Measurements from ENCODE around the gene PTPRN. TPM values are rescaled to one million over a fixed set of nuclear protein-coding genes. Genes with fewer than 3 reads are reported as not detected.
"Not testable (repeated sequence)": the region's sequence is repeated elsewhere in the genome, so short reads cannot be mapped to it uniquely, and the experiment has no call there.

PTPRN gene
- total RNA-seq, 1 donor from 2014 or later, result 0.75 TPM

DNA sequence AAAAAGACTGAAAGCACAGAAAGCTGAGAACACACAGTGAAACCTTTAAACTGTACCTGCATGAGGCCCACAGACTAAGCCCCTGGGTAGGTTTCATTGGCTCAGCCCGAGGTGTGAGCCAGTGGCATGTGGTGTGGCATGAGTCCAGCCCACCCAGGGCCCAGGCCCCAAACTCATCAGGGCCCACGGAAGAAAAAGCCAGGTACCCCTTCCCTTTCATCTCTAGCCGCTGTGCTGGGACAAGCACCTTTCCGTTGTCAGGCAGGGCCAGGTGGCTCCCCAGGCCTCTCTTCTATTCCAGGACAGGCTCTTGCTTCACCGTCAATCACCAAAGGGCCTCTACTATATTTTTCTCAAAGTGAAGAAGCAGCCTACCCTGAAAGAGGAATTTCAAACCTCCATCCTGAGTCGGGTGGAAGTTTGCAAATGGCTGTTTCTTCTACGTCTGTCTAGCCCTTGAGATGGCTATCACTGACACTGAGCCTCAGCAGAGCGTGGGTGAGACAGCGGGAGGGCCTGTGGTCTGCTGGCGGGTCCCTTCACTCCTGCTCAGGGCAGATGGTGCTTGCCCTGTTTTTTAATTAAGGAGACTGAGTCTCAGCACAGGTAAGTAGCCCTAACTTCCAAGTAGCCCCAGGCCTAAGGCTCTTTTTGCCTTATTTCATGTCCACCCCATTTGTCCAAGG is 21.5 kb downstream of the PTPRN start:
- TF ChIP-seq, protein P1, sequence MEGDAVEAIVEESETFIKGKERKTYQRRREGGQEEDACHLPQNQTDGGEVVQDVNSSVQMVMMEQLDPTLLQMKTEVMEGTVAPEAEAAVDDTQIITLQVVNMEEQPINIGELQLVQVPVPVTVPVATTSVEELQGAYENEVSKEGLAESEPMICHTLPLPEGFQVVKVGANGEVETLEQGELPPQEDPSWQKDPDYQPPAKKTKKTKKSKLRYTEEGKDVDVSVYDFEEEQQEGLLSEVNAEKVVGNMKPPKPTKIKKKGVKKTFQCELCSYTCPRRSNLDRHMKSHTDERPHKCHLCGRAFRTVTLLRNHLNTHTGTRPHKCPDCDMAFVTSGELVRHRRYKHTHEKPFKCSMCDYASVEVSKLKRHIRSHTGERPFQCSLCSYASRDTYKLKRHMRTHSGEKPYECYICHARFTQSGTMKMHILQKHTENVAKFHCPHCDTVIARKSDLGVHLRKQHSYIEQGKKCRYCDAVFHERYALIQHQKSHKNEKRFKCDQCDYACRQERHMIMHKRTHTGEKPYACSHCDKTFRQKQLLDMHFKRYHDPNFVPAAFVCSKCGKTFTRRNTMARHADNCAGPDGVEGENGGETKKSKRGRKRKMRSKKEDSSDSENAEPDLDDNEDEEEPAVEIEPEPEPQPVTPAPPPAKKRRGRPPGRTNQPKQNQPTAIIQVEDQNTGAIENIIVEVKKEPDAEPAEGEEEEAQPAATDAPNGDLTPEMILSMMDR (conservative IDR thresholded peaks at IDR 0.05; ENCODE audit: low read depth, low read length), result no peak
- DNase-seq (ENCODE audit: low read depth), result no peak

GRCh38 chr2:219287116-219287440 is 22.1 kb downstream of the PTPRN start:
- not testable (repeated sequence) for H3K4me3 ChIP-seq (ENCODE audit: low read depth, low read length); DNase-seq (ENCODE audit: low read depth)

More for the DNA sequence above, 21.5 kb downstream of the PTPRN start:
- no peak overlapping the region for H3K4me3 ChIP-seq (ENCODE audit: low read depth, low read length)

DNA sequence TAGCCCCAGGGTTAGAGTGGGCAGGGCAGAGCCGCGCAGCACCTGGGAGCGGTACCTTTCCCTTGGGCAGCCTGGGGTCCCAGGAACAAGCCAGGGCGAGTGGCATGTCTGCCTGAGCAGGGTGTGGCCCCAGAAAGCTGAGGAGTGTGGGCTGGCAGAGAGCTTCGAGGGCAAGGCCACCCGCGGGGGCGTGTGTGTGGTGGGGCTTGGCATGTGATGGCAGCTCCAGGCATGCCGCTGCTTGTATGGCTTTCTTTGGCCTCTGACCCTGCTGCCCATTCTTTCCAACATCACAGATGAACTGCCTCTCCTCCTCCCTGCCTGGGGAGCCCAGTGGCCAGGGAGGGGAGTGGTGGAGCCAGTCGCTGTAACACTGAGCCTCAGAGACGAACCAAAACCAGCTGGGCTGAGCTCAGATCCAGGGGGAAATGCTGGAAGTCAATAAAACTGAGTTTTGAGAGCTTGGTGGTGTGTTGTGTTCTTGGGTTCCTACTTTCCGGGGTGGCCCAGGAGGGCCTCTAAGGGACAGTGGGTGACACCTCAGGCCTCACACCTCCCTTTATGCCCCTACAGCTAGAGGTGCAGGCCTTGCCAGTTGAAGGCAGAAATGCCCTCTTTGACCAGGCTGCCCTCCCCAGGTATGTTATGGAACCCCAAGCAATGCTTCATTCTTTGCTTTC is 22.6 kb downstream of the PTPRN start:
- H3K4me3 ChIP-seq (ENCODE audit: low read depth, low read length), result no peak overlapping the region
- no peak for DNase-seq (ENCODE audit: low read depth)
- TF ChIP-seq, protein P1 (conservative IDR thresholded peaks at IDR 0.05; ENCODE audit: low read depth, low read length), result no peak

GRCh38 chr2:219285894-219286425 is 23.2 kb downstream of the PTPRN start:
- H3K4me3 ChIP-seq (ENCODE audit: low read depth, low read length), result no peak overlapping the region
- TF ChIP-seq, protein P1 (conservative IDR thresholded peaks at IDR 0.05; ENCODE audit: low read depth, low read length), result no peak
- DNase-seq (ENCODE audit: low read depth), result no peak

- TF ChIP-seq, protein P1 (conservative IDR thresholded peaks at IDR 0.05; ENCODE audit: low read depth, low read length), result no peak
- H3K4me3 ChIP-seq (ENCODE audit: low read depth, low read length), result no peak overlapping the region
- no peak for DNase-seq (ENCODE audit: low read depth)
These were observed 23.8 kb downstream of the PTPRN start for GRCh38 chr2:219285373-219285735.

DNA sequence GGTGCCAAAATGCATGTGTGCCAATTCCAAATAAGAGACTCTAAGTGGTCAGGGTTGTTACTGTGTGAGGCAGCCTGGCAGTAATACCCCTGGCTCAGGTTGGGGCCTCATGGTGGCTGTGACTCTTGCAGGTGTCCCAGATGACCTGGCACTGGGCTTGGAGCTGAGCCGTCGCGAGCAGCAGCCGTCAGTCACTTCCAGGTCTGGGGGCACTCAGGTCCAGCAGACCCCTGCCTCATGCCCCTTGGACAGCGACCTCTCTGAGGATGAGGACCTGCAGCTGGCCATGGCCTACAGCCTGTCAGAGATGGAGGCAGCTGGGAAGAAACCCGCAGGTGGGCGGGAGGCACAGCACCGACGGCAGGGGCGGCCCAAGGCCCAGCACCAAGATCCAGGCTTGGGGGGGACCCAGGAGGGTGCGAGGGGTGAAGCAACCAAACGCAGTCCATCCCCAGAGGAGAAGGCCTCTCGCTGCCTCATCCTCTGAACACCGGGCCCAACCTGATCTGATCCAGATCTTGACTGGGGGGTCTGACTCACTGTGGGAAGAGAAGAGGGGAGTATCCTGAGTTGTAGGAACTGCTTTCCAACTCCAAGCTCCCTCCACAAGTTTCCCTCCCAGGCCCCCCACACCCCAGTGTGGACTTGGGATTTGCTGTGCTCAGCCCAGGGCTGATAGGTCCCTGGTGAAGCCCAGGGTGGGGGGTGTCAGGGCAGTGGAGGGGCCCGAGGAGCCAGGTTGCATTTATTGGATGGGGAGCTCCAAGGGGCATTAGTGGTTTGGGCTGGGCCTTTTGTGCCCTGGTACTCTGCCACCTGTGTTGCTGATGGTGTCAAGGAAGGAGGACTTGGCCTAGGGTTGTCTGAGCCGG is 24.5 kb downstream of the PTPRN start:
- TF ChIP-seq, protein P1 (conservative IDR thresholded peaks at IDR 0.05; ENCODE audit: low read depth, low read length), result no peak
- no peak overlapping the region for H3K4me3 ChIP-seq (ENCODE audit: low read depth, low read length)
- no peak for DNase-seq (ENCODE audit: low read depth)

GRCh38 chr2:219282943-219283581 is 26.1 kb downstream of the PTPRN start:
- no peak for DNase-seq (ENCODE audit: low read depth)
- TF ChIP-seq, protein P1 (conservative IDR thresholded peaks at IDR 0.05; ENCODE audit: low read depth, low read length), result no peak
- H3K4me3 ChIP-seq (ENCODE audit: low read depth, low read length), result no peak overlapping the region
